Left cardiac atrium (tissue), 4 donors: Measurements from ENCODE around the gene PKD1. TPM values are rescaled to one million over a fixed set of nuclear protein-coding genes. Genes with fewer than 3 reads are reported as not detected.
A peak's percentile ranks its signal among the peaks of the same experiment; 100 is the strongest.
"Not testable (repeated sequence)": the region's sequence is repeated elsewhere in the genome, so short reads cannot be mapped to it uniquely, and the experiment has no call there.

ENCODE experiments used
- ATAC-seq, 2 donors: fragments of 200-7000 bp; cut with Tn5 transposase; one replicate each; pipeline ENCODE4 v1.9.1; 2020; ENCODE audit warnings: mild to moderate bottlenecking in 2 of 2, moderate library complexity in 2 of 2
- DNase-seq: peaks from one replicate; pipeline ENCODE4 v3.0.0-alpha.2; 2020
- intact Hi-C, 2 donors: fragments of 100-400 bp; cut with DNase I; formaldehyde crosslinking; loops; one replicate each; pipeline versions ENCODE4 v1.14.1 to v1.15.1; 2022 to 2023
- total RNA-seq, 2 donors: library from RNA; stranded (reverse); fragmentation: NEBNext Ultra II Directional; extraction: Animal tissue kit (Norgen Biotek cat#: 25700); gene quantifications; one replicate each; pipeline ENCODE4 v1.2.1, GENCODE V29; 2021
- donor health status: DM: no; HTN: yes; CAD: no.
- donor health status: DM: no; HTN: yes; CAD: no; lungs with severe emphysema.
- donor health status: DM: yes; HTN: yes; CAD: no.
- donor health status: Dilated cardiomyopathy.

PKD1 gene
- total RNA-seq, 2 donors from 2014 or later, result 82.2 to 104 TPM

DNA sequence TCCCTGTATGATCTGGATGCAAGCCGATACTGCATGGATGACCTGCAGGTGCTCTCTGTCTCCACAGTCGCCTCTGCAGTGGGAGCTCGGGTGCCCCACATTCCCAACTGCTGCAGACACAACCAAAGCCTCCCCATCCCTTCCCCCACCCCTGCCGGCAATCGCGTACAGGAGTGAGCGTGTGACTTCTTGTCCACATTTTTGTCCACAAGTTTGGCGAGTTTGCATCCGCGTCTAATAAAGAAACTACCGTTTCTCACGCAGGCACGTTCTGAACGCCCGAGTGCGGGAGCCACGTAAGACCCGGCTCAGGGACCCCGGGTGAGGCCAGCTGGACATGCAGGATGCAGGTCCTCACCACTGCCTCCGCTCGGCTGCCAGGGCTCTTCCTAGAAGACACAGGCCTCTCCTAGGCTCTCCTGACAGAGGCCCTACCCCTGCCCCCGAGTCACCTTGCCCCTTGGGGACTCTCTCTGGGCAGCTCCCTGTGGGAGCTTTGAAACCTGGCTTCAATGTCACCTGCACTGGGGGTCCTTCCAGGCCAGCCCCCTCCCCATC lies 5.7 kb downstream of the PKD1 start:
- ATAC-seq, intact Hi-C loops, DNase-seq: not testable (repeated sequence)

DNA sequence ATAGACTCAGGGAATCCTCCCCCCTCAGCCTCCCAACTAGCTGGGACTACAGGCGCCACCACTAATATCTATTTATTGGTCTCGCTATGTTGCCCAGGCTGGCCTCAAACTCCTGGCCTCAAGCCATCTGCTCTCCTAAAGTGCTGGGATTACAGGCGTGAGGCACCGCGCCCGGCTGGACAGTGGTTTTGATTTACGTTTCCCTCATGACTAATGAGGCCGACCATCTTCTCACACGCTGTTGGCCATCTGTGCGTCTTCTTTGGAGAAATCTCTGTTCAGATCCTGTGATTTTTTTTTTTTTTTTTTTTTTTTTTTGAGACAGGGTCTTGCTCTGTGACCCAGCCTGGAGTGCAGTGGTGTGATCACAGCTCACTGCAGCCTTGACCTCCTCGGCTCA lies 6.4 kb downstream of the PKD1 start:
- ATAC-seq, intact Hi-C loops, DNase-seq: not testable (repeated sequence)

DNA sequence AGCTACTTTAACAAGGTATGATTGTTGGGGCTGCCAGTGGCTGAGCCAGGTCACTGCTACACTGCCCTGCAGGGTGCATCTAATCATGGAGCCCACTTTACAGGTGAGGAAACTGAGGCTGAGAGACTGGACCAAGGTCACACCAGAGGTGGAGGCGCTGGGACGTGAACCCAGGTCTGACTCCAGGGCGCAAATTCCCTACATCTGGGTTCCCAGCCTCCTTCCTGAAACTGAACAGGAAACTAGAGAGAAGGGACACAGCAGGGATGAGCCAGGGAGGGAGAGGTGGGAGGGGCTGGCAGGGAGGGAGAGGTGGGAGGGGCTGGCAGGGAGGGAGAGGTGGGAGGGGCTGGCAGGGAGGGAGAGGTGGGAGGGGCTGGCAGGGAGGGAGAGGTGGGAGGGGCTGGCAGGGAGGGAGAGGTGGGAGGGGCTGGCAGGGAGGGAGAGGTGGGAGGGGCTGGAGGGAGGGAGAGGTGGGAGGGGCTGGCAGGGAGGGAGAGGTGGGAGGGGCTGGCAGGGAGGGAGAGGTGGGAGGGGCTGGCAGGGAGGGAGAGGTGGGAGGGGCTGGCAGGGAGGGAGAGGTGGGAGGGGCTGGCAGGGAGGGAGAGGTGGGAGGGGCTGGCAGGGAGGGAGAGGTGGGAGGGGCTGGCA lies 7.9 kb downstream of the PKD1 start:
- intact Hi-C loops, DNase-seq: not testable (repeated sequence)

DNA sequence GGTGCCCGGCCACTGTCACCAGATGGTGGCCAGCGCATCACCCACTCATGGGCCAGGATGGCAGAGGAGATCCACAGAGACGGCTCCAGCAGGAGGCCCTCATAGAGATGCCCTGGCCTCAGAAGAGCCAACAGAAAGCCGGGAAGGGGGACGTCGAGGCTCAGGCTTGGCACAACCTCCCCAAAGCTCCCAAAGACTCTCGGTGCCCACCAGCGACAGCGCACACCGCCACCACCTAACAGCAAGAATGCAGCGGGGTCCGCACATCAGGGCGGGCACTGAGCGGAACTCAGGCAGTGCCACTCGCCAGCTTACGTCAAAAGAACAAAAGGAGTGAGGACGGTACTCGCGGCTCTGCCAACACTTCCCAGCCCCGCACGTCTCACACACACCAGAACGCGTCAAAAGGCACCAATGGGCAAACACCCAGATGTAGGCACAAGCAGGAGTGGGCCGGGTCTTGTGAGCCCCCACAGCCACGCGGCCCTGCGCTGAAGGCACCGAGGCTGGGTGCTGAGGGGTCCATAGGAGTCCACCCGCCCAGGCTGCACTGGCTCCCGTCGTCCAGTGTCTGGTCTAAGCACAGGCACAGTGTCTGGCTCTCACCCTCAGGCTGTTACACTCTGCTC lies 8.7 kb downstream of the PKD1 start:
- DNase-seq, ATAC-seq, intact Hi-C loops: not testable (repeated sequence)

More for the DNA sequence above, 7.9 kb downstream of the PKD1 start:
- ATAC-seq, result peak in 1 of 2 donors; percentile 13

DNA sequence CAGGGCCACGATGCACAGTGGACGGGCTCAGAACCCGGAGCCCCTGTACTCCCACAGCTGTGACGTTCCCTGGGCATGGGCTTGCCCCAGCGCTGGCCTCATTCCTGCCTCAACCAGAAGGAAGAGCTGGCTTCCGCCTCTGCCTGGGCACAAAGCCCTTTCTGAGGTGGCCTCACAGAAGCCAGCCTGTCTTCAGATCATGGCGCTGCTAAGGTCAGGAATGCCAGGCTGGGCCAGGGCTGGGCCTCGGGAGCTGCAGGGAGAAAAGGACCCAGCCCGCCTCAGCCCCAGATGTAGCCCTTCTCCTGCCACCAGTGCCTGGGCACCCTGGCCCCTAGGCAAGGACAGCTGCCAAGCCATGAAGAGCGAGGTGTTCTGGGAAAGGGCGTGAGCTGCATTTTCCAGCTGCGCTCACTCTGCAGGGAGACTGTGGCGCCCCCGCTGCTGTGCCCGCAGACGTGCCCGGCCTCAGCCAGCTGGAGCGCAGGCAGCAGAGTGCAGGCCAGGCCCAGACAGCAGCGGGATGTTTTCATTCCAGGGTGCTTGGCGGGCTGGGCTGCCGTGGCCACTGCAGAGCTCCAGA lies 9.4 kb downstream of the PKD1 start:
- DNase-seq, intact Hi-C loops: not testable (repeated sequence)
- ATAC-seq, result peak; percentile 13 to 35

- DNase-seq, ATAC-seq, intact Hi-C loops: not testable (repeated sequence)
Observed at GRCh38 chr16:2125609-2126008, 10.1 kb downstream of the PKD1 start.

DNA sequence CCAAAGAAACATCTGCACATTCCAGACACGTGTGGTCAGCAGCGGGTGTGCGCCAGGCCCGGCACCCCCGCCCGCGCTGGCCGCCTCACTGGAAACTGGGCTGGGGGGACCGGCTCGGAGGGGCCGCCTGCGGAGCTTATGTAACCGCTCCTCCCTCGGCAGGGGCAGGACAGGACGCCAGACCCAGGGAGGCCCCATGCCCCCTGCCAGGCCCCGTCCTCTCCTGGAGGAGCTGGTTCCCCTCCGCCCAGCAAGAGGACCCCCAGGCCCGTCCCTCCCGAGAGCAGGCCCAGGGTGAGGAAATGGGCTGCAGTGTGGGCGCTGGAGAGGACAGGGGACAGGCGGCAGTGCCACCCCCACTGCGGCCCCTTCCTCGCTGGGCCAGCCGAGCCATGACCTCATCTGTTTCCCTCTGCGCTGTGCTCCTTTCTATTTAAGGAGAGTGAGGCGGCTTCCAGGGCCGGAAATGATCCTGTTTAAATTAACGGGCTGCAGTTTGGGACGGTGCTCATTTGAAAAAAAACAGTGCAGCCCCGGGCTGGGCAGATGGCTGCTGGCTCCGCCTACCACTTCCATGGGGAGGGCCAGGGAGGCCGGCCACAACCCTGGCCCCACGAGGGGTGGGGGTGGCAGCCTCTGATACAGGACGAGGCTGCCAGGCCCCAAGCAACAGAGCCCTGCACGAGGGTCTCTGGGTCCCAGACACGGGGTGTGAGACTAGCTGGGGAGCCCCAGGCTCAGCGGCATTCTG lies 10.8 kb downstream of the PKD1 start:
- ATAC-seq (peak; percentile 51 to 67), DNase-seq (peak; percentile 84)
- intact Hi-C loops, result not testable (repeated sequence)

DNA sequence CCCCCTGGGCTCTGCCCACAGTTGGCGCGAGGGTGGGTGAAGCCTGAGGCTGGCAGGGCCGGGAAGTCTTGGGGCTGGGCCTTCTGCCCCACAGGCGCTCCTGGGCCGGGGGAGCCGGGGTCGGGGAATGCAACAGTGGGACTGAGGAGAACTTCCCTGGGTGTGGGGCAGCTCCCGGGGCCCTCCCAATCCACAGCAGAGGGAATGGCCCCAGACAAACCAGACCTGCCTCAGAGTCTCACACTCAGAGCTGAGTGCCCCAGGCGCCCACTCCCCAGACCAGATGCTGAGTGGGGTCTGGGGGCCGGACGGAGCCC lies 11.4 kb downstream of the PKD1 start:
- peak; percentile 5 to 17 for ATAC-seq
- intact Hi-C loops, DNase-seq: not testable (repeated sequence)

GRCh38 chr16:2123706-2124376 lies 11.9 kb downstream of the PKD1 start:
- peak; percentile 3 to 9 for ATAC-seq
- intact Hi-C loops, result not testable (repeated sequence)

GRCh38 chr16:2122934-2123683 lies 12.6 kb downstream of the PKD1 start:
- ATAC-seq, result peak; percentile 3 to 6
- intact Hi-C loops, DNase-seq: not testable (repeated sequence)

More at GRCh38 chr16:2123706-2124376, 11.9 kb downstream of the PKD1 start:
- not testable (repeated sequence) for DNase-seq

DNA sequence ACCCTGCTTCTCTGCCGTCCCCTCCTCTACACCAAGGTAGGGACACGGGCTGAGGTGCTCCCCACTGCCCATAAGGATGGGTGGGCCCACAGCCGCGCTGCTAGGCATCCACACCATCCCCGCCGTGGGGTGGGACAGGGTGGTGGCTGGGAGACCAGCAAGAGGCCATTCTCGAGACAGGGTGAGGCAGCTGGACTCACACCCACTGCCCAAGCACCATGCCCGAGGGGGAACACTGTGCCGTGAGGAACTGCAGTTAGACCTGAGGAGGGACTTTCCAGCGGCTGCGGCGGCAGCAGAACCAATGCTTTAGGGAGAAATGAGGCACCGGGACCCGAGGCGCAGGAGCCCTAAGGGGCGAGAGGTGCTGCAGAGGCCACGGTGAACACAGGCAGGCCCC lies 13.3 kb downstream of the PKD1 start:
- no peak for ATAC-seq
- intact Hi-C loops, result no loop called here
- DNase-seq, result no peak

DNA sequence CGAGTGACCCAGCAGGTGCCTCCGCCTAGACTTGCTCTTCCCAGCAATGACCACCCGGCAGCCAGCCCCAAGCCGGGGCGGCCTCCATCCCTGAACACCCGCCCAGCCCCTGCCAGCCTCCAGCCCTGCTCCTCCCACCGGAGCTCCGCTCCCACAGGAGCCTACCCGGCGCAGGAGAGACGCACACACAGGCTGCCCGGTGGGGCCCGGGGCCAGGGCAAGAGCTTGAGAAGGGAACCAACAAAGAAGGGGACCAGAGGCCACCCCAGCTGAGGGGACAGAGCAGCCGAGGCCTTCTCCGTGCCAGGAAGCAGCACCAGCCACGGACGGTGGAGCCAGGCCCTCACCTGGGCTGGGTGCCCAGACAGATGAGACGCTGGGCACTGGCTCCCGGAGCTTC lies 13.8 kb downstream of the PKD1 start:
- peak; percentile 6 to 12 for ATAC-seq
- DNase-seq, result peak; percentile 49
- intact Hi-C loops, result no loop called here

DNA sequence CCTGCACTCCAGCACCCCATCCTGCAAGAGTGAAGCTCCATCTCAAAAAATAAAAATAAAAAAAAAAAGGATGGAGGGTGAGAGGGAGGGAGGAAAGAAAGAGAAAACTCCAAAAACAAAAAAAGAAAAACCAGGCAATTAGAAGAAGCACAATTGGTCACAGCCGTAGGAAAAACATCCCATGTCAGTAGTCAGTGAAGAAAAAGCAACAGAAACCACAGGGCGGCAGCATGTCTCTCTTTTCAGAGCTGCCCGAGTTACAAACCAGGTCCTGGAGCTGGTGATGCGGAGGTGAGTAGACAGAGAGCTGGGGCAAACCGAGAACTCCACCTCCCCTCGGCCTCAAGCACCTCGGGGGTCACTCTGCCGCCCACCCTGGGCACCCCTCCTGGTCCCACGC lies 14.4 kb downstream of the PKD1 start:
- intact Hi-C loops, result not testable (repeated sequence)

GRCh38 chr16:2117960-2118722 lies 17.6 kb downstream of the PKD1 start:
- intact Hi-C loops, DNase-seq, ATAC-seq: not testable (repeated sequence)

More for the DNA sequence above, 14.4 kb downstream of the PKD1 start:
- peak in 1 of 2 donors; percentile 5 for ATAC-seq
- DNase-seq, result peak; percentile 53

GRCh38 chr16:2117341-2117740 lies 18.4 kb downstream of the PKD1 start:
- intact Hi-C loops, DNase-seq, ATAC-seq: not testable (repeated sequence)

- intact Hi-C loops, DNase-seq, ATAC-seq: not testable (repeated sequence)
Observed at GRCh38 chr16:2116428-2116827, 19.3 kb downstream of the PKD1 start.

DNA sequence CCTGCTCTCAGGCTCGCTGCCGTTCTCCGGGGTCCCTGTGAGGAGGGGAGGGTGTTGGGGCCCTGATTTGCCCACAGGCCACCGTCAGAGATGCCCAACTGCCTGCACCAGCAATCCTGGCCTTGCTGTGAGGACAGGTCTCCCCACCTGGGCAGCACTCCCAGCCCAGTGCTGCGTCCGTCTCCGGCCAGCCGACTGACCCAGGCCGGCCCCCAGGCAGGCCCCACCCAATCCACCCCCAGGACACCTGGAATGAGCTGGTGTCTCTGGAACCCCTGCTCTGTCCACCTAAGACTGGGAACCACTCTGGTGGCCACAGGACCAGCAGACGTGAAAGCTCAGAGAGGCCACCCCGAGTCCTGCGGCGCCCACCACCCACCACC lies 20.1 kb downstream of the PKD1 start:
- no peak for ATAC-seq
- no peak for DNase-seq
- intact Hi-C loops, result no loop called here
